ENCODE results near the gene MED29. TPM values are rescaled to one million over a fixed set of nuclear protein-coding genes. Genes with fewer than 3 reads are reported as not detected.

Gene MED29
- total RNA-seq, 1 donor from 2014 or later, result 21.8 TPM

DNA sequence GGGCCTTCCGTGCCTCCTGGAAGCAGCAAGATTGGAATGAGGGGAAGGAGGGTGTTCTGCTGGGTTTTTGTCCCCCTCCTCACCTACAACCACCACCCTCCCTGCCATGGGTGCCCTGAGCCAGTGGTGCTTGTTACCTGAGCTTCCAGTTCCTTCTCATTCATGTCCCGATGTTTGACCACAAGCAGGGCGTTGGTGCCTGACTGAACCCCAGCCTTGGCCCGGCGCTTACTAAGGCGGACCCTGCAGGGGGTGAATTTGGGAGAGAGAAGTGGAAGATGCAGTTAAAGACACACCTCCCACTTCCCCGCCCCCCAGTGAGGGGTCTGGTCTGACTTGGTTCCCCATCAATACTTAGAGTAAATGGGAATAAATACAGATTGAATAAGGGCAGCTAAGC is 4.6 kb upstream of the MED29 start:
- ATAC-seq, result no peak
- DNase-seq (ENCODE audit: missing footprints), result peak; percentile 59
- intact Hi-C loops (cut with DNase I), result no loop called here

DNA sequence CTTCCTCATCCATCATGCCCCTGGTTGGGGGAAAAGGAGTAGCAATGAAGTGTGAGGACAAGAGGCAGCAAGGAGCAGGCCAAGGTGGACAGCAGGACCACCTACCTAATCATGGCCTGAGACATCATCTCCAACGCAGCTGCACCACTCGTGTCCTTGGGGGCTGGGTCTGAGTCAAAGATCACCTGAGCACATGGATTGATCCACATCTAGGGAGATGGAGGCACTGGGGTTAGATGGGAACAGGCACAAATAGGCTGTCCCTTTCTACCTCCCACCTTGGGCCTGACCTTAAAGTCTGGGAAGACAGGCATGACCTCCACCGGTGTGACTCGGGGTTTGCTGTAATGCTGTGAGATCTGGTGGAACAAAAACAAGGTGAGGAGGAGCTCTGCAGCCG is 2.5 kb upstream of the MED29 start:
- DNase-seq (ENCODE audit: missing footprints) (no peak), ATAC-seq (no peak)
- intact Hi-C loops (cut with DNase I), result no loop called here

DNA sequence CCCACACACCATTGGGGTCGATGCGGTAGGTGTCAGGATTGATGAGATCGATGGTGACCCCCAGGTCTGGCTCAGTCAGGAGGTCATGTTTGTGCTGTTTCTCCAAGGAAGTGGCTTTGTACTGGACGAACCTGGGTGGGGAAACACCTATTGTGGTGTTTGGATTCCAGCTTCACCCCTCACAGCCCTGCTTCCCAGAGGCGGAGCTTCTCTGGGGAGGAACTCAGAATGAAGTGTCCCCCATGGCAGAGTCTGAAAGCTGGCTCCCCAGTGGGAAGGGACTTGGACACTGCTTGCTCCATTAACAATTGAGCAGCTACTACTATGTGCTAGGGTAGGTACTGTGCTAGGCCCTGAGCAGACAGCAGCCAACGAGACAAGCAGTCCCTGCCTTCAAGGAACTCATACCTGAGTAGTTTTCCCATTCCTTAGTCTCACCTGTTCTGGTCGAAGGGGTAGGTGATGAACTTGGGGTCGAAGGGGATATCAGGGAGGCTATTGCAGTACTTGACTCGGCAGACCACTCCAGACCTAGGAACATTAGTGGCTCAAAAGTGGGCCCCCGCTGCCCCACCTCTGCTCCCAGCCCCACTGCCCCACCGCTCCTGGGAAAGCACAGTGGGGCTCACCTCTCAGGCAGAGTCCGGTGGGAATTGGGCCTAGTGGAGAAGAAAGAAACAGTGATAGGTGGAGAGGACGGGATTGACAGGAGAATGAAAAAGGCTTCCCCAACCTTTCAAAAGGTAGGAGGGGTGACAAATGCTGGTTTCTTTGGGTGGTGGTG is 1.4 kb upstream of the MED29 start:
- DNase-seq (ENCODE audit: missing footprints) (no peak), ATAC-seq (no peak)
- intact Hi-C loops (cut with DNase I), result loop anchor here (5.0 kb wide), 2 partner anchors 42 to 48 kb away; partner anchors contain the start of gene SAMD4B

DNA sequence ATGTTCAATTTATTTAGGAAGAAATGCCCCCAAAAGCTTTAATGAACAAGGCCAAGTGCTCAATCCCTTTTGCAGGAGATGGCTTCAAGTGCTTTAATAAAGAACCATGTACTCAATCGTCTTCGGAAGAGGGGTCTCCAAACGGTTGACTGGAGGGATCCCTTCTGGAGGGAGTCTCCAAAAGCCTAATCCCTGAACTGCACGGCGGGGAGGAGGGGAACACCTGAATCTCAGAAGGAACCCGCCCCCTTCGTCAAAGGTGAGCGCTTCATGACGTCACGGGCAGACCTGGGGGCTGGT is 777 bp upstream of the MED29 start:
- ATAC-seq (no peak), DNase-seq (ENCODE audit: missing footprints) (no peak)
- intact Hi-C loops (cut with DNase I), result loop anchor here (5.0 kb wide), 2 partner anchors 42 to 48 kb away; partner anchors contain the start of gene SAMD4B

DNA sequence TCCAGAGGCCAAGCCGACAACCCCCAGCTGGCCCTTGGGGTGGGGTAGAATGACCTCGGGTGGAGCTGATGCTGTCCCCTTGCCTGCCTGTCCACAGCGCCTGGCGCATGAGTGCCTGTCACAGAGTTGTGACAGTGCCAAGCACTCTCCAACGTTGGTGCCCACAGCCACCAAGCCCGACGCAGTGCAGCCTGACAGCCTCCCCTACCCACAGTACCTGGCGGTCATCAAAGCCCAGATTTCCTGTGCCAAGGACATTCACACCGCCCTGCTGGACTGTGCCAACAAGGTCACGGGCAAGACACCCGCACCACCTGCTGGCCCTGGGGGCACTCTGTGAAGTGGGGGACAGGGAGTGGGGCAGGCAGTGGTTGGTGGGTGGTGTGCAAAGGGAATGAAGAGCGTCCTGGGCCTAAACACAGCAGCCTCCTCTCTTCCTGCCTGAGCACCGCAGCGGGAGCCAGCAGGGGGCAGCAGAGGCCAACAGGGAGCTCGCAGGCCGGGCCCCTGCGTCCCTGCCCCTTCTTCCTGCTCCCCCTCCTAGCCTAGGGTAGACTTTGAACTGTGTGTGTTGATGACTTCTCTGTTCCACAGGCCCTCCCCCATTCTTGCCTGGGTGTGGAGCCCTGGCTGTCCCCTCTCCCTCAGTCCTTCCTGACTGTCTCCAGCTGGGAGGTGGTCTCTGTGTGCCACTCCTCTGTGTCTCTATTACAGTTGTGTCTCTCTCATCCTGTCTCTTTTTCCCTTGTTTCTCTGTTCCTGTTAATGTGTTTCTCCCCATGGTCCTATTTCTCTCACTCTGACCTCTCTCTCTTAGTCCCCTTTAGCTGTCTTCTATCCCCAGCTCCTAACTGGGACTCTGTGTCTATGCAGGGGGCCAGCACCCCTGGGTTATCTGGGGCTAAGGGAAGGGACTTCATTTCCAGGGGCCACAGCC is 6.5 kb downstream of the MED29 start:
- ATAC-seq (peak; percentile 85), DNase-seq (ENCODE audit: missing footprints) (peak; percentile 96)
- intact Hi-C loops (cut with DNase I), result loop anchor here (1.0 to 5.0 kb wide), 2 partner anchors 14 to 135 kb away; partner anchors contain the start of gene EID2B

DNA sequence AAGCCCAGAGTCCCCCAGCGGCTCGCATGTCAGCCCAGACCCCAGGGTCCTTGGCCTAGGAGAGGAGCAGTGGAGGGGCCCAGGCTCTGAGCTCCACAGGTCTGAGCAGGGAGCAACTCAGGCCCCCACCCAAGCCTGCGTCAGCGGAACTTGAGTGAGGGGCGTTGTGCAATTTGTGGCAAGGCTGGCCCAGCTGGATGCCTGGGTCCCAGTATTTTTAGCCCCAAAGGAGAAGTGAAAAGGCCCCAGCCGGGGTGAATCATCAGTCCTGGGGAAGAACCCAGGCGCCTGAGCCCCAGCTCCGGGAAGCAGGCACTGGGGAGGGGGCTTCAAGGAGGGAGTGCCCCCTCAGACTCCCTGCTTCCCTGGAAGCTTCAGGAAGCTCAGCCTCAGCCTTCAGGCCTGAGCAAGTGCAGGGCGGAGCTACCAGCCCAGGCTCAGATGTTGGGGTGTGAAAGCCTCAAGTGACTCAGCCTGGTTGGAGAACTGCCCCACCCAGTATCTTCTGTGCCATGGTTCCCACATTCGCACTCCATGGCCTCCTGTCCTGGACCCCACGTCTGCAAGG is 7.2 kb downstream of the MED29 start:
- ATAC-seq (peak; percentile 5), DNase-seq (ENCODE audit: missing footprints) (peak; percentile 94)
- intact Hi-C loops (cut with DNase I), result loop anchor here (5.0 kb wide), 1 partner anchor 134 kb away; the partner anchor contains the start of gene EID2B

DNA sequence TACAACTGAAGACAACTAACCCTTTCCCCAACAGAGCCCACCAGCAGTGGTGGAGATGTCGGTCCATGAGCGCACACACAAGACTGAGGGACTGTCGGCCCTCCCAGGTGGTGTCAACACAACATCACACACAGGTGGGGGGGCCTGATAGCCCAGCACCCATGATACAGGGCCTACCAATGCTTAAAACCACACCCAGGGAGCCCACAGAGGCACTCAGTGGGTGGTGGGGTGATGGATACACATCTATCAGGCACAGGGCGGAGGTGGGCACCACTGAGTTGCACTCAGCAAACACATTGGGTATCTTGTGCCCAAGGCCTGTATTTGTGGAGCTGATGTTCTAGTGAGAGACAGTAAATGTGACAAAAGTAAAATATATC is 8.5 kb downstream of the MED29 start:
- intact Hi-C loops (cut with DNase I), result loop anchor here (5.0 kb wide), 1 partner anchor 133 kb away; the partner anchor contains the start of gene EID2B

DNA sequence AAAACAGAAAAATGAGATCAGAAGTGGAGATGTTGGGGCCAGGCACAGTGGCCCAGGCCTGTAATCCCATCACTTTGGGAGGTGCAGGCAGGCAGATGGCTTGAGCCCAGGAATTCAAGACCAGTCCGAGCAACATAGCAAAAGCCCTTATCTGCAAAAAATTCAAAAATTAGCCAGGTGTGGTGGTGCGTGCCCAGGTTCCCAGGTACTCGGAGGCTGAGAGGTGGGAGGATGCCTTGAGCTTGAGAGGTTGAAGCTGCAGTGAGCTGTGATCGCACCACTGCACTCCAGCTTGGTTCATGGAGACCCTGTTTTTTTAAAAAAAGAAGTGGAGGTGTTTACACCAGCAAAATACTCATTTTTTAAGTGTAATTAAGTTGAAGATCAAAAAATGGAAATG is 8.9 kb downstream of the MED29 start:
- DNase-seq (ENCODE audit: missing footprints), result peak; percentile 4
- ATAC-seq, result no peak
- intact Hi-C loops (cut with DNase I), result no loop called here

More for the DNA sequence above, 8.5 kb downstream of the MED29 start:
- no peak for ATAC-seq
- DNase-seq (ENCODE audit: missing footprints), result peak; percentile 4

DNA sequence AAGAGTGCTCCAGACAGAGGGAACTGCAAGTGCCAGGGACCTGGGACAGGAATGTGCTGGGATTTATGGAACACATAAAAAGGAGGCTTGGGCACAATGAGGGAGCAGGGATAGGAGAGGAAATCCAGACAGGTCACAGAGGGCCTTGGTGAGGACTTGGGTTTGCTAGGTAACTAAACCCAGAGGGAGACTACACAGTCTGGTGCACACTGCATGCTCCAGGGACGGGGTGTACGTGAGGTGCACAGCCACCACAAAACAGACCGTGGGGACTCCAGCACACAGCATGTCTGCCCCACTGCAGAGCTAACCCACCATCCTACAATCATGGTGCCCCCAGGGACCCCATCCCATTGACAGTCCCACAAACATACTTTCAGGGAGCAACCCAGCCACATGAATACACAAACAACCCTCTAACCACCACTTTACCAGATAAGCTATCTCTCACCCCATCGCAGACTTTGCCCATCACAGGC is 9.9 kb downstream of the MED29 start:
- ATAC-seq (no peak), DNase-seq (ENCODE audit: missing footprints) (no peak)
- intact Hi-C loops (cut with DNase I), result no loop called here

DNA sequence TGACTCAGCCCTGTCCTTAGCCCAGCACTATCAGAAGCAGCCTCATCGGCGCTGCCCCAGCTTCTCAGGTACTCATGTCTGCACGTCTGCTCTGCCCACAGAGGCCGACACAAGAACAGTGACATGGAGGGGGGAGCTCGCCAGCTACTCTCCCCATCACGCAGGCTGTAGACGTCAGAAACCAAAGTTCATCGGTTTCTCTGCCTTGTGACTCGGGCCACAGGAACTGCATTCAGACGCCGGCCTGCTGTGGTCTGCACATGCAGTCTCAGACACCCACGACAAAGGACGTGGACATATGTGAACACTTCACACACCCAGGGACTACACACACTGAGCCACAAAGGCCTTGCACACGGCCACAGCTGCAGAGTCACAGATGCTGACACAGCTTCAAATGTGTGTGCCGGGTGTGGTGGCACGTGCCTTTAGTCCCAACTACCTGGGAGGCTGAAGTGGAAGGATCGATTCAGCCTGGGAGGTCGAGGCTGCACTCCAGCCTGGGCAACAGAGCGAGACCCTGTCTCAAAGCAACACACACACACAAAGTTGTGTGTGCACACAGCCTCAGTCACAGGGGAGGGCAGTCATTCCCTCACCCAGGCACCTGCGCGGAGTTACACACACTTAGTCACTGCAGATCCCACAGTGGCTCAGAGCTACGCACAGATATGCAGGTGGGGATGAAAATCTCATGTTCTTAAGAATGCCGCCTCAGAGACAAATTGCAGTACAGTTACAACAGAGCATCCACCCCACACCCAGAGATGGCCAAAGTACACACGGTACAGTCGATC is 10.6 kb downstream of the MED29 start:
- ATAC-seq (no peak), DNase-seq (ENCODE audit: missing footprints) (peak; percentile 77)
- intact Hi-C loops (cut with DNase I), result no loop called here

DNA sequence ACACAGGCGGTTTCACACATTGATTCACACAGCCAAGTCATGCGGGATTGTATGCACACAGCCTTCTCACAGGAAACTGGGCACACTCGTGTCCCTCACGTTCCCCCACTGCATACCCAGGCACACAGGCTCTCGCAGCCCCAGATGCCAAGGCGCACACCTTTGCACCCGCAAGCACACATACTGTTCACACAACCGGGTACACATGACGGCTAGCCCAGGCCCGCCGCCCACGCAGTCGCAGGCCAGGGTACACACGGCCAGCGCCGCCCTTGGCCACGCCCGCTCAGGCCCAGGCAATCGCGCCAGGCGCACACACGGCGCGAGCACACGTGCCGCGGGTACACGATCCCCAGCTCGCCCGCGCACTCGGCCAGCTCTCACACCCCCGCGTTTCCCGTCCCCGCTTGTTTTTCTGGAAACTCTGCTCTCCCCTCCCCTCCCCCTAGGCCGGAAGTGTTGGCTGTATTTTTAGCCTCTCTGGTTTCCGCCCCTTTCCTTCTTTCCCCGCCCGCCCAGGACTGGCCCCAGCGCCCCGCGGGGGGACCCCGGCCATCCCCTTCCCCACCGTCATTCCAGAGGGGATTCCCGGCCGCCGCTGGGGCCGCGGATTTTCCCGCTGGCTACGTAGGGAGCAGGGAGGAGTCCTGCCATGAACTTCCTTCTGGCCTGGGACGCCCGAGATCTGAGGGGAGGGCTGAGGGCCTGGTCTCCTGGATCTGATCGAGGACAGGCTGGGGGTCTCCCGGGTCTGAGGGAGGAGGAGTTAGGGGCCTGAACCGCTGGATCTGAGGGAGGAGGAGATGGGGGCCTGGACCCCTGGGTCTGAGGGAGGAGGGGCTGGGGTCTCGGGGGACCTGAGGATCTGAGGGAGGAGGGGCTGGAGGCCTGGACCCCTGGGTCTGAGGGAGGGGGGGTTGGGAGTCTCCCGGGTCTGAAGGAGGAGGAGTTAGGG is 11.4 kb downstream of the MED29 start:
- intact Hi-C loops (cut with DNase I), result loop anchor here (1.0 kb wide), 1 partner anchor 10 kb away; the partner anchor contains the start of gene PLEKHG2
- ATAC-seq (peak; percentile 53), DNase-seq (ENCODE audit: missing footprints) (peak; percentile 97)

DNA sequence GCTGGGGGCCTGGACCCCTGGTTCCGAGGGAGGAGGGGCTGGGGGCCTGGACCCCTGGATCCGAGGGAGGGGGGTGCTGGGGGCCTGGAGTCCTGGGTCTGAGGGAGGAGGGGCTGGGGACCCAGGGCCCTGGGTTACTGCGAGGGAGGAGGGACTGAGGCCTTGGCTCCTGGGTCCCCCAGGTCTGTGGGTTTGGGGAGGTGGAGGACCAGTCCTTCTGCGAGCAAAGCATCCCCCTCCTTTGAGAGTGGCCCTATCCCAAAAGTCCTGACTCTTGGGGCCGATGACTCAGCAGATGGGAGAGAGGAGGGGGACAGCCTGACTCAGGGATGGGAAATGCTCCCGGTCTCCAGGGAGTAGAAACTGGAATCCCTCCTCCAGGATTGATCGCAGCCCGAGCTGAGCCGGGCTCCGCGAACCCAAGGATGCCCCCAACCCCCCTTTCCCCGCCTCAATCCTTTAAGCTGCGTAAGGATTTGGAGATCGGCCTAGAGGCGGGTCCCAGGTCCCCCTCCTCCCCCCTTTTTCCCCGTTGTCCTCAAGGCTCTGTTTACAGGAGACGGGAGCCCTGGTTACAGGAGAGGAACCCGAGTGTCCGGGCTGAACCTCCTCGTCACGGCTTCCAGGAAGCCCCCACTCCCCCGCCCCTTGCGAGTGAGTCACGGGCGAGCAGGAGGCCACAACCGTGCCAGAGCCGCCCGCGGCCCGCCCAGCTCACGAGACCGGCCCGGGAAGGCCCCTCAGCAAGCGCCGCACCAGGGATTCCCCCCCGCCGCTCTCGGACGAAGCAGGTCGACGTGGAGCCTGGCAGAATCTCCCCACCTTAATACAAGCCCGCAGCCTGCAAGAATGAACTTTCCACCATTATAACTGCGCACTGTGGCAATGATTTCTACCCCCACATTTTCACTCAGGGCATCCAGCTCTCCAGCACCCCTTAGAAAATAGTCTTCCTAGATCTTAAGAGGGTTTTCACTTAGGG is 12.4 kb downstream of the MED29 start:
- peak; percentile 65 for ATAC-seq
- DNase-seq (ENCODE audit: missing footprints), result peak; percentile 99
- intact Hi-C loops (cut with DNase I), result loop anchor here (1.0 kb wide), 1 partner anchor 9 kb away; the partner anchor contains the start of gene PLEKHG2

DNA sequence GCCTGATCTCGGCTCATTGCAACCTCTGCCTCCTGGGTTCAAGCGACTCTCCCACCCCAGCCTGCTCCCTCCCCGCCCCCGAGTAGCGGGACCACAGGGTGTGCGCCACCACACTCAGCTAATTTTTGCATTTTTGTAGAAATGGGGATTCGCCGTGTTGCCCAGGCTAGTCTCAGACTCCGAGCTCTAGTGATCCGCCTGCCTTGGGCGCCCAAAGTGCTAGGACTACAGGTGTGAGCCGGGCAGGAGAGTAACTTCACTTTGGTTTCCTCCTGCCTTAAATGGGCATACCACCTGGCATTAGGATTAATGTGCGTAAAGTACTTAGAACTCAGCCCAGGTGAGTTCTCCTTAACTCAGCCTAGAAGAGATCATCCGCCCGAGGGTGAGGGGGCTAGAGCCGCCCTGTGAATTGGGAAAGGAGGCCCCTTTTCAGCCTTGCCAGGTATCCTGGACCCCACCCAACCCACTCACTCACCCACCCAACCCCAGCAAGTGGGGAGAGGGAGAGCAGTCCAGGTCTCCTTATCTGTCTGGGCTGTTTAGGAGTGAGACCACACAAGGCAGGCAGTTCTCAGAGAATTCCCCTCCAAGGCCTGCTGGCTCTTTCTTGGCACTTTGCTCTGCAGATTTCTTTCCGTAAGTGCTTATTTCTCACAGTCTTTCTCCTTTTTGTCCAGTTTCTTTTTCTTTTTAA is 14.2 kb downstream of the MED29 start:
- ATAC-seq, result no peak
- intact Hi-C loops (cut with DNase I), result no loop called here
- DNase-seq (ENCODE audit: missing footprints), result peak; percentile 49

DNA sequence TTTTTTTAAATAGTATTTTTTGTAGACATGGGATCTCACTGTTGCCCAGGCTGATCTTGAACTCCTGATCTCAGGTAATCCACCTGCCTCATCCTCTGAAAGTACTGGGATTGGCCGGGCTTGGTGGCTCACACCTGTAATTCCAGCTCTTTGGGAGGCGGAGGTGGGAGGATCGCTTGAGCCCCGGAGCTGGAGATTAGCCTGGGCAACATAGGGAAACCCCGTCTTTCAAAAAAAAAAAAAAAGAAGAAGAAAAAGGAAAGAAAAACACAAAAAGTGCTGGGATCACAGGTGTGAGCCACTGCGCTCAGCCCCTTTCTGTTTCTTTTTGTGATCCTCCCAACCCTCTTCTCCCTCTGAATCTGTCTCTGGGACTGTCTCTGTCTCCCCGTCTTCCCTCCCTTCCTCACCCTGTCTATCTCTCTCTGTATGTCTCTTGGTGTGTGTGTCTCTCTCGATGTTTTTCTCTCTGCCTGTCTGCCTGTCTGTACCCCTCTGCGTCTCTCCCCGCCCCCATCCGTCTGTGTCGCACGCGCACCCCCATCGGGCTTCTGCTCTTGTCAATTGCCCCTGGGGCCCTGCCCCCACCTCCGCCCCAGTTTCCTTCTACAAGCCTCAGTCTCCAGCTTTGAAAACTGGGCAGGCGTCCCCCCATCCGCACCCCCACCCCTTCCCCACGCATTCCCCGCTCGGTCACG is 14.9 kb downstream of the MED29 start:
- ATAC-seq (no peak), DNase-seq (ENCODE audit: missing footprints) (peak; percentile 21)
- intact Hi-C loops (cut with DNase I), result no loop called here
